WI38 (cell line): ENCODE measurements around the gene ARRDC2.
A peak's percentile ranks its signal among the peaks of the same experiment; 100 is the strongest.

Experiments
- H3K4me3 ChIP-seq: 2 replicates; pipeline ENCODE4 v1.5.1; 2011; ENCODE audit warnings: low read depth, mild to moderate bottlenecking, control low read depth, low read length
- CTCF ChIP-seq: IDR thresholded peaks from 2 replicates; pipeline ENCODE4 v1.5.1; 2012; ENCODE audit warnings: low read depth, mild to moderate bottlenecking, control low read depth, low read length

The ARRDC2 gene

GRCh38 chr19:17993076-17993813, 14.7 kb upstream of the ARRDC2 start:
- TF ChIP-seq CTCF = no peak

GRCh38 chr19:17996826-17997316, 11.1 kb upstream of the ARRDC2 start:
- peak; percentile 84 for TF ChIP-seq CTCF
- no peak overlapping the region for H3K4me3 ChIP-seq

More at GRCh38 chr19:17993076-17993813, 14.7 kb upstream of the ARRDC2 start:
- no peak overlapping the region for H3K4me3 ChIP-seq

- TF ChIP-seq CTCF = no peak
- H3K4me3 ChIP-seq = no peak overlapping the region
Measured at GRCh38 chr19:17997969-17998826, 9.8 kb upstream of the ARRDC2 start.

- no peak for TF ChIP-seq CTCF
- no peak overlapping the region for H3K4me3 ChIP-seq
Measured at GRCh38 chr19:17998827-17999150, 9.2 kb upstream of the ARRDC2 start.

- no peak for TF ChIP-seq CTCF
- no peak overlapping the region for H3K4me3 ChIP-seq
Measured at GRCh38 chr19:17999684-18000479, 8.1 kb upstream of the ARRDC2 start.

GRCh38 chr19:18000480-18000914, 7.5 kb upstream of the ARRDC2 start:
- H3K4me3 ChIP-seq = peak overlapping the region; percentile 68
- no peak for TF ChIP-seq CTCF
